HS-5 (cell line): ENCODE data around the gene NOL9.
"Not testable (repeated sequence)": the region's sequence is repeated elsewhere in the genome, so short reads cannot be mapped to it uniquely, and the experiment has no call there.

Experiments used
- DNase-seq: peaks from one replicate; pipeline ENCODE4 v3.0.0-alpha.2; 2012; ENCODE audit warnings: low read depth

Gene NOL9

DNA sequence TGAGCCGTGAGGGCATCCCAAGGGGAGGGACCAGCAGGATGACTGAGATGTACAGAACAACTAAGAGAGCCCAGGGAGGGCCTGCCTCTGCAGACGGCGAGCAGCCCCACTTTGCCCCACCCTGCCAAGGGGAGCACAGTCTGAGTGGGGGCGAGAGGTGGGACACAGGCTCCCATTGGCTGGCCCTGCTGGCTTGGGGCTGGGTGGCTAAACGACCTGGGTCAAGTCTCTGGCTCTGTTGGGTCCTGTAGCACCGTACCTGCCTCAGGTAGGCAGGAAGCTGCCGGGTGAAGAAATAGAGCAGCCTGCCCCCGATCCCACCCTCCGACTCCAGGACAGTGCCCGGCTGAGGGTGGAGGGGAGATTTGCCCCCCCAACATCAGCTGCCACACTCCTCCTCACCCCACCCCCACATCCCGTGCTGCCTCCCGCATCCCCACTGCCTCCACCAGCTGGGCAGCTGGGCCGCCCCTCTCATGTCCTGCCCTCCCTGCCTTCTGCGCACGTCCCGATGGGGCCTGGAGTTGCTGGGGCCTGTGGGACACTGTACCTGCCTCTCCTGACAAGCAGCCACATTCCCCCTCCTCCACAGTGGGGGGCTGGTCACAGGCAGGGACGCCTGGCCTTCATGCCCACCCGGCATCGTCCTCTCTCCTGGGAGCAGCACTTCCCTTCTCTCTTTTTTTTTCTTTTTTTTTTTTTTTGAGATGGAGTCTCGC, 50.3 kb downstream of the NOL9 start:
- no peak for DNase-seq

DNA sequence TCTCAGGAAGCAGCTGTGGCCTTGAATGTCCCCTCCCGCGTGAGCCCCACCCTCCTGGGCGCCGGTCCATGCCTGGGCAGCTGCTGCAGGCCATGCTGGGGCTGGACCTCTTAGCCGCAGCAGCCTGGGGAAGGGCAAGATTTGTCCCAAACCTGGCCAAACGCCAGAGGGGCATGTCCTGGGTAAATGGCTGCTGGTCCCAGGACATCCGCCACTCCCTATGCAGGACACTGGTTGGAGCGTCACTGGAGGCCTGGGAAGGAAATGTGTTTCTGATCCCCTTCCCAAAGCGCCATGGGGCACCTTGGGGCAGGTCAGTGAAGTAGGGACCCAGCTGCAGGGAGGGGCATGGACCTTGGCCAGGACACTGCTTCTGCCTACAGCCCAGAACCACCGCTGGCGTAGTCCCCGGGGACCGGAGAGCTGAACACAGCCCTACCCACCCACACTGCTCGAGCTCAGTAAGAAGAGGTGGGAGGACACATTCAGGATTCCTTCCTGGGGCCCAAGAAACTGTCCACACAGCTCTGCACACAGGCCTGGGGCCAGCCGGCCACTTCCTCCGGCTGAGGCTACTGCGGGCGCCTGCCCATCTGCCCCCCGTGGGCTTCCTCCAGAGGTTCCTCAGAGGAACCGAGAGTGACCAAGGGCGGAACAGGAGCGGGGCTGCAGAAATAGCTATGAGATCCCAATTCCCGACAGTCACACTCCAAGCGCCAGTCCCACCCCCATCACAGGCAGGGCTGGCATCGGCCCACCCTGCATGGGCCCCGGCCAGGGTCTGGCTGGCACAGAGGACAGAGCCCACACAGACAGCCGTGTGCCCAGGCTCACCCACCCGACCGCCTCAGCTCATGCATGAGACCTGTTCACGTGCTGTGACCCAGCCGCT, 52.1 kb downstream of the NOL9 start:
- no peak for DNase-seq

DNA sequence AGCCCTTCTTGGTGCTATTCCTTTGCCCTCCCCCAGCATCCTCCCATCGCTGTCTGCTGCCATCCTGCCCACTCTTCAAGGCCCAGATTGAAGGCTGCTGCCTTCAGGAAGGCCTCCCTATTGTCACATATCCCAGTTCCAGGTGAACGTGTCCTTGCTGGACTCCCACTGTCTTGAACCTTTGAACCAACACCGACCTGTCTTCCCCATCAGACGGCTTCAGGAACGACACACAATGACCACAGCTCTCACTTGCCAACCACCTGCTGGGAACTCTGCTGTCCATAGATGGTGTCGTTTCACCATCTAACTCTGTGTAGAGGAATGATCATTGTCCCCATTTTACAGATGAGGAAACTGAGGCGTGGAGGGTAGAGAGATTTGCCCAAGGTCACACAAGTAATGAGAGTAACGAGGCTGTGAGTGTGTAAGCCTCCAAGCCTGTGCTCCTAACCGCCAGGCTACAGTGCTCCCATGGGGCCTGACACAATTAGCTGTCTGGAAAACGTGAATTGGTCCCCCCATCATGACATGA, 53.0 kb downstream of the NOL9 start:
- DNase-seq: no peak

DNA sequence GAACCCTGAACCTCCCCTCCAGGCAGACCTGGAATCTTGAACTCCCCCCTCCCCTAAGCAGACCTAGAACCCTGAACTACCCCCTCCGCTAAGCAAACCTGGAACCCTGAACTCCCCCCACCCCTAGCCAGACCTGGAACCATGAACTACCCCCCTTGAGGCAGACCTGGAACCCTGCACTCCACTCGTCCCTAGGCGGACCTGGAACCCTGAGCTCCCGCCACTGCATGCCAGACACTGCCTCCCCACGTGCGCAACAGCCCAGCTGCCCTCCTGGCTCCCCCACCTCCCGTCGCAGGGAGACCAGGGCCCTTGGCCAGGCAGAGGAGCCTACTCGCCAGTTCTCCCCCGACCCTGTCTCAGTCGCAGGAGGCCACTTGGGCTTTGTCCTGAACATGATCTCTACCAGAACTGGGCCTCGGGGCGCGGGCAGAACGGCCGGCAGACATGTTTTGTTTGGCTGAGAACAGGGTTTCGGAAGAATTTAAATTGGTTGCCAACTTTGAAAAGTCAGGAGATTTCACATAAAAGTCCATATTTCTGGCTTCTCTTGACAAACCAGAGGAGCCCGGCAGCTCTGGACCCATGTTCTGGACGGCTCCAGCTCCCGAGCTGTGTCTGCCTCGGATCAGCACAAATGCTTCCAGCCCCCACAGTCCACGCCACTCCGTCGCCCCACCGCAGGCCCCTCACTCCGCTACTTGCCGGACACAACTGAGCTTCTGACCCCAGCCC, 53.6 kb downstream of the NOL9 start:
- no peak for DNase-seq

DNA sequence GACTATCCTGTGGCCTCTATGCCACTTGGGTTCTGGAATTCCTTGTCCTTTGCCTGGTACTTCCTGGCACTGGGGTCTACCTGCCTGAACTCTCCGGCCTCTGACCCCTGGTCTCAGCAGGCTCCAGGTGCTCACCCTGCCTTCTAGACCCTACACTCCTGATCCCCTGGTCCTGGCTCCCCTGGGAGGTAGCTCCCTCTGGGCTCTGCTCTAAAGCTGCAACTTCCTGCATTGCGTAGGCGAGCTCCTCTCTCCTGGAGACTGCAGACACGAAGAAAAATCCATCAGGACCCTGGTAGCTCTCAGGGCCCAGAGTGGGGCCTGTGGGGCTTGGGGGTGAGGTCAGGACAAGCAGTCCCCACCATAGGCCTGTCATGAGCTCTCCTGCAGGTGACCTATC, 55.0 kb downstream of the NOL9 start:
- no peak for DNase-seq

DNA sequence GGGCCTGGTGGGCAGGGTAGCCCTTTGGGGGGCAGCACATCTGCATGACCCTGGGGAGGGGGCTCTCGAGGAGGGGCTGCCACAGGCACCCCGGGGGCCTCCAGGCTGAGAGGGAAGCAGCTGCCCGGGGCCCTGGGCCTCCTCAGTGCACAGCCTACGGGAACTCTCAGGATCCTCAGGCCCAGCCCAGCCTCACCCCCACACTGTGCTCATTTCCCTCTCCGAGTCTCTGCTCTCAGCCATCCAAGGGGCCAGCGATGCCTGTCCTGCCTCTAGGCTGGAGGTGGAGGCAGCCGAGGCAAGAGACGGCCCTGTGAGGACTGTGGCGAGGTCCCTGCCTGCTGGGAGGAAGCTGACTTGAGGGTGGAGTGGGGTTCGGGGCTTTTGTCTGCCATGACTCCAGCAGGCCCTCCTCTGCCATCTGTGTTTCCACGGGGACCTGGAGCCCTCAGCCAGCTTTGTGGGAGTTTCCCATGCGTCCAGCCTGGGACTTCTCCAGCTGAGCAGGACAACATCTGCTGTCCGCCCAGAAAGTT, 55.7 kb downstream of the NOL9 start:
- no peak for DNase-seq

DNA sequence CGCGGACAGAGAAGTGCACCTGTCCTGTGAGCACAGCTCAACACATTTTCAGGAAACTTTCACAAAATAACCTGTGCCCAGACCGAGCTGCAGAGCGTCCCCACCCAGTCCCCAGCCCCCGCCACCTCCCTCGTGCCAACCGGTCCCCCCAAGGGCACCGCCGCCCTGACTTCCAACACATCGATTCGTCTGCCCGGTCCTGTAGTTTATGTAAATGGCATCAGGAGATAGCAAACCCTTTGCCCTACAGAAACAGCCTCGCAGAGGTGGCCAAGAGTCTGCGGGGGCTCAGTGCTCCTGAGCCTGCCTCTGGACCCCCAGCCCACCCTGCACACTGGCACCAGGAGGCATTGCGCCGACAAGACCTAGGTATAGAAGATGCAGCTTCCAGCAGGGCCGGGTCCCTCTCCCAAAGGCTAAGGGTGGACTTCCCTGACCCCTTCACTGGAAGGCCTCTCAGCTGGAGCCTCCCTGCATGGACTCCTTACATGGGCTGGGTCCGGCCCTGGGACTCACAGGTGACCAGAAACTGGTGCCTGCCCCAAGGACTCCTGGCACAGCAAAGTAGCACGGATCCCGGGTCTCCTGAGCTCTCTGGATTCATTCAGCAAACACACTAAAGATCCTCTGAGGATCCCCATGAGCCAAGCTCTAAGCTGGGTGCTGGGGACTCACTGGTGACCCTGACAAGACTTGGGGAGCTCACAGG, 56.3 kb downstream of the NOL9 start:
- no peak for DNase-seq

DNA sequence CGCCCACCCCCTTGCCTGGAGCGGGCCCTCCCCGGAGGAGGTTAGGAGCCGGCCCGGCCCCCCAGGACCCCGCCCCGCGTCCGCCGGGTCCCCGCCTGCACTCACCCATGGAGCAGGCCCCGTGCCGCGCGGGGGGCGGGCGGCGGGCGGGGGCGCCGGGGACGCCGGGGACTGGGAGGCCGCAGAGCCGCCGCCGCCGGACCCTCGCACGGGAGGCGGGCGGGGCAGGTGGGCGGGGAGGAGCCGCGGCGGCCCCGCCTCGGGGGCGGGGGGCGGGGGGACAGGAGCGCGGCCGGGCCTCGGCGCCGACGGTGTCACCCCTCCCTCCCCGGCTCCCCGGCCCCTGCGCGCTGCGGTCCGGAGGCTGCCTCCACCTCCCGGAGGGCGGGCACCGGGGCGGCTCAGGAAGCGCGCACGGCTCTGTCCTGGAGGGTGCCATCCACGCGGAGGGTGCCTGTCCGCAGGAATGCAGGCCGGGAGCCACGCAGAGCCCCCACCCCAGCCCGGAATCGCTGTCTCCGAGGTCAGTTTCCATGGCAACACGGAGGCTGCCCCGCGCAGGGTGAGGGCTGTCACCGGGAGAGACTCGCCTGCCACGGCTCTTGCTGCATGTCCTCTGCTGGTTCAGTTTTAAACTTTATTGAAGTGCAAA, 57.0 kb downstream of the NOL9 start:
- no peak for DNase-seq

DNA sequence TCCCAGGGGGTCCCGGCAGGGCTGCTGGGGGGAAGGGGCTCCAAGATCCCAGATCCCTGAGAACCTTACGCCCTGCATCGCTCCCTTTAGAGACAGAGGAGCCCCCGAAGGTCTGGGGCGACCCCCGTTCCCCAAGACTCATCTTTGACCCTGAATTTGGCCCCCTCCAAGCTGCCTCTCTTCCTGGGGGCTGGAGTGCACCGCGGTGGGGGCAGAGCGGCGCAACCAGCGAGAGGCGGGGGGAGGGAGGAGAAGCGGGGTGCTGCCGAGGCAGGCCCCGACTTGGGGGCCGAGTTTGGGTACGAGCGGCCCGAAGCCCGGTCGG, 57.5 kb downstream of the NOL9 start:
- no peak for DNase-seq

DNA sequence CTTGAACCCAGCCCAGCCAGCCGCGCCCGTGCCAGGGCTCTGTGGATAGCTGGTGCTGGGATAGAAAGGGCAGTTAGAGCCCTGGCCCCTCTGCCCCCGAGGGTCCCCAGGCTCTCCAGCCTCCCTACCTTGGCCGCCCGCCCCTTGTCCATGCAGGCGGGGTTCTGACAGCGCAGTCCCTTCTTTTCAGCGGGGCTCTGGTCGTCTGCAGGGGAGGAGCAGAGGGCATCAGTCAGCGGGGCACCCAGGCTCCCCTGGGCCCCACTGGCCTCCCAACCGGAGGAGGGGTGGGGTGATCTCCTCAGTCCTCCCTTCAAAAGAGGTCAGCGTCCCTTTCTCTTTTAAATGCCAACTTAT, 58.0 kb downstream of the NOL9 start:
- DNase-seq: no peak

DNA sequence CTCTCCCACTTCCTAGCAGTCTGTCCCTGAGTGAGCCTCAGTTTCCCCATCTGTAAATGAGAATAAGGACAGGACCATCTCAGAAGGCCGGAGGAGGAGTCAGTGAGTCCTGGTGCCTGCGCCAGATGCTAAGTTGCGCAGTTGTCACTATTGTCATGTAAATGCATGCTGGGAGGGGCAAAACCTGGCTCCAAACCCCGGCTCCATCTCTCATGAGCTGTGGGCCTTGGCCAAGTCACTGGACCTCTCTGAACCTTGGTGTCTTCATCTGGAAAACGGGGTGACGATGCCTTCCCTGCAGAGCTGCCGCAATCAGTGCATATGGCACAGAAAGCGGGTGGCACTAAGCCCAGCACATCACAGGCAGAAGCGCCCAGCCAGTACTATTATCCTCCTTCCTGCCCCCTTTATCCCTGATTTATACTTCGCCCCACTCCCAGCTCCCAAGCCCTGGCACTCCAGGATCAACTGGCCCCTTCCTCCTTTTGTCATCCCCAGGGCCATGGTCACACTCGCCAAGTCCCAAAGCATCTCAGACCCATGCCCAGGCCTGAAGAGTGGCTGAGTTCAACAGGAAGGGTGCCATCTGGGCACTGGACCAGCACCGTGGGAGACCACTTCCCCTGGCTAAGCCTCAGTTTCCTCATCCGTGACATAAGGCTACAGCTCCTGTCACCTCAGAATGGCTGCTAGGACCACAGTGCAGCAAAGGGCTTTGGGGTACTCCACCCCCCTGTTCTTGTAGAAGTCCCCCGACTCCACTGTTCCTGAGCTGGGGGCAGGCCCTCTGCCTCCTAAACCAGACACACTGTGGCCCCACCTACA, 58.6 kb downstream of the NOL9 start:
- DNase-seq: no peak

DNA sequence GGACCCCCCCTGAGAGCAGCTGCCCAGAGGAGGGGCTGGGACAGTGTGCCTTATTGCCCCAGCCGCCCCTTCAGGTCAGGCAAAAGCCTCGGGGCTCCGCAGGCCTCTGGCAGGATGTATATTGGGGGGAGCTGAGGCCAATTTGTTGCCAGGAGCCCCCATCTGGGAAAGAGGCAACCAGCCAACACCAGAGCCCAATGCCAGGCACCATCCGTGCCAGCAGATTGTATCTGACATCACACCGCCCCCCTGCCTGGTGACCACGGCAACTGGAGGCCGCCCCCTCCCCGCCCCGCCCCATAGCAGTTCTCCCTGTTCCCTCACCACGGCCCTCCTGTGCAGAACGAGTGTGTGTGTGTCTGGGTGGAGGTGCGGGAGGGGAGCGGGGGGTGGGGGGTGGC, 59.3 kb downstream of the NOL9 start:
- DNase-seq: no peak

DNA sequence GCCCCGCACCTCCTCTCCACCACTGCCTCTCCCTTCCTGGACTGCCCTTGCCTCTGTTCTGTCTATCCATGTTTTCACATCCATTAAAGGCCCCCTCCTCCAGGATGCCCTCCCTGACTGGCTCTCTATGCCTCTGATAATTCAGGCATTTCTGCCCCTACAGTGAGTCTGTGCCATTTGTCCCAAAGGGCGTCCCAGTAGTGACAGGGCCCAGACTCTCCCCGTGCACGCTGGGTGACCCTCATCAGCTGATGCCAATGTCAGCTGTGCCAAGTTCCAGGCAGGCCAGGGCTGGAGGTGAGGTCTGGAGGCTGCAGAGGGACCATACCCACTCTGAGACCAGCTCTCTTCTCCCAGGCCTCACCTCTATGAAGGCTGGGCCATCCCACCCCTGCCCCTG, 59.7 kb downstream of the NOL9 start:
- no peak for DNase-seq

DNA sequence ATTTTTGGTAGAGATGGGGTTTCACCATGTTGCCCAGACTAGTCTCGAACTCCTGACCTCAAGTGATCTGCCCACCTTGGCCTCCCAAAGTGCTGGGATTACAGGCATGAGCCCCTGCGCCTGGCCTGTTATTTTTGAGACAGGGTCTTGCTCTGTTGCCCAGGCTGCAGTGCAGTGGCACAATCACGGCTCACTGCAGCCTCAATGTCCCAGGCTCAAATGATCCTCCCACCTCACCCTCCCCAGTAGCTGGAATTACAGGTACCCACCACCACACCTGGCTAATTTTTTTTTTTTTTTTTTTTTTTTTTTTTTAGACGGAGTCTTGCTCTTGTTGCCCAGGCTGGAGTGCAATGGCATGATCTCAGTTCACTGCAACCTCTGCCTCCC, 60.5 kb downstream of the NOL9 start:
- DNase-seq: not testable (repeated sequence)

DNA sequence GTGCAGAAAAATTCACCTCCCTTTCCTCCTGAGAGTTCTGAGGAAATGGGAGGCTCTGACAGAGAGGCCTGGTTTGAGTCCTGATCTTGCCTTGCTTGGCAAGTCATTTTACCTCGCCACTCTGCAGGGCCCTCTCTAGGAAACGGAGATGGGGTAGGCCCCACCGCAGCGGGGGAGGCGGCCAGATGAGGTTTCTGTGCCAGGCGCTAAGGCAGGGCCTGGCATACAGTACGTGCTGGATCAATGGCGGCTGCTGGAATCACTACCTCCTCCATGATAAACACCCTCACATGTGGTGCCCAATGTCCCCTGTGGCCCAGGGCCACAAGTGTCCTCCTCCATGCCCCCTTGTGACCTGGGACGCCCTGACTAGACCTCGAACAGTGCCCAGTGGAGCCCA, 62.3 kb downstream of the NOL9 start:
- no peak for DNase-seq

DNA sequence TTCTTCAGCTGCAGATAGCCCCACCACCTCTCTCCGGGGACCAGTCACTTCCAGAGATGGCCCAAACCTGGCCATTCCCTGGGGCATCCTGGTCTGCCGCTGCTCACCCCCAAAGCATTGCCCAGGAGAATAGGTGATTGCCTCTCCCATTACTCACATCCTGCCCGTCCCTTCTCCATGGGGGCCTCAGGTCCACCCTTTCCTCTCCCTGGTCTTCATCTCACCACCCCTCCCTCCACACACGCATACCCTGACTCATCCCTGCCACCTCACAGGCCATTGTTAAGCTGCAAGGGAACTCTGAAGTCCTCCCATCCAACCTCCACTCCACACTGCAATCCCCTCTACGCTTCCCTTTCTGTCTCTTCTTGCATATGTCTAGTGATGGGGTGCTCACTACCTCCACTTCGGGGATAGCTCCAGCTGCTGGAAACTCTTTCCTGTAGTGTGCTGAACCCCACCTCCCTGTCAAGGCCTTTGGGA, 62.8 kb downstream of the NOL9 start, which contains the start of gene PLEKHG5:
TSS of gene PLEKHG5 (minus strand) at position 188 of the 483 bp plus-strand sequence. CDS start 14,096 bp downstream, outside the sequence.
- DNase-seq: peak; percentile 86

DNA sequence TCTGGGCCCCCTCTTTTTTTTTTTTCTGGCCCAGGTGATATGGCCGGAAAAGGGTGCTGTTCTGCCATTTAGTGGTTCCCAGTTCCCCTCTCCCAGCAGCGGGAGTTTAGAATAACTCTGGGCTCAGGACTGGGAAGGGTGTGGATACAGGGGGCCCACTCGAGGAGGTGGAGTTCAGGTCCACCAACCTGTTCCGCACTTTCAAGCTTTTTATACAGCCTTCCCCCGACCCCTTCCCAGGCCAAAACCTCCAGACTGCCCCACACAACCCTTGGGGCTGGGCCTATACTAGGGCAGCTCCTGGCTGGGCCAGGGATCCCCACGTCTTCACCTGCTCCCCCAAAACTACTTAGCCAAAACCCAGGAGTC, 63.2 kb downstream of the NOL9 start:
- no peak for DNase-seq

DNA sequence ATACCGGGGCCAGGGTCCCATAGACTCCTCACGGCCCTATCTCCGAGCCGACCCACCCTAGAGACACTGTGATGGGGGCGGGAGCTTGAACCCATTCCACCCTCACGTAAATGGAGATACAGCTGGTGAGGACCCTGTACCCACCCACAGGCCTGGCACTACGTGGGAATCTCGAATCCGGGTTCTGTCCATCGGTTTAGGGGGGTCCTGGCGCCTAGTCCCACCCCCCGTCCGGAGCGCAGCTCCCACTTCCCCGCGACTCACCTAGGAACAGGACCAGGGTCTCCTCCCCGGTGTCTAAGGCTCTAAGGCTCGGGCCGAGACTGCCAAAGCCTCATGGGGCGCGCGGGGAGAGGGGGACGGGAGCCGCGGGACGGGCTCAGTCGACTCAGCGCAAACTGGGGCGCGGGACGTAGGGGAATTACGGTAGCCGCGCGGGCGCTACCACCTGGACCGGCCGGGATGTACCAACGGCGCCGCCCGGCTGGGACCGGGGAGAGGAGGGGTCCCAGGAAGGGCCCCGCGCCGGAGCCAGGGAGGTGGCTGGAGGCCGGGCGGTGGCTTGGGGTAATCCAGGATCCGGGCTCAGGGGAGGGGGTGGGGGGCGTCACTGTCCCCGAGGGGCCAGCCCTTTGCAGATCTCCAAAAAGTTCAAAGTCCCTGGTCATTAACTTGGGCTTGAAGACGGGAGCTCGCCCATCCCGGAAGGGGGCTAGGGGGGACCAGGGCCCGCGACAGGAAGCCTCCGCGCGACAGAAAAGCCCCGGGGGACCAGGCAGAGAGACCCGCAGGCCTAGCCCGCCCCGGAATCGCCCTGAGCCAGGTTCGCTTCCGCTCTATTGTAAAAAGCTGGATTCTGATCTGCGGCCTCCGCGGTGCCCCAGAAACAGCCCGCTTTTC, 63.9 kb downstream of the NOL9 start:
- no peak for DNase-seq

DNA sequence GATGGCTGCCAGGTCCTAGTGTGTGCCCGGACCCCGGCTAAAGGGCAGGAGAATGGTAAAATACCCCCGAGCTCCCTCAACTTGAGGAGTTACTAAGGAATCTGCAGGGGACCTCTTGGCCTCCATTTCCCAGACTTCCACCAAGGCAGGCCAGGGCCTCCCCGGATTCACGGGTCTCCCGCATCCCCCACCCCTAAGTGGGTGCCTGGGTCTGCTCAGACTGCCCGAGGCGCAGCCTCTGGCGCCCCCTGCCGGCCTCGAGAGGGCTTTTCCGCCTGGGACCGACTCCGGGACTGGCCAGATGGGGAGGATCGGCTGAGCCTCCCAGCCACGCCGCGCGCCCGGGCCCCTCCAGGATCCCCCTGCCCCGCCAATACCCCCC, 64.5 kb downstream of the NOL9 start:
- DNase-seq: no peak
